HG02884 (cell line): ENCODE data around the gene CXCR5.
"Not testable (repeated sequence)": the region's sequence is repeated elsewhere in the genome, so short reads cannot be mapped to it uniquely, and the experiment has no call there.

Experiments used
- ATAC-seq: cut with Tn5 transposase; IDR thresholded peaks from one replicate; pipeline ENCODE4 v1.9.1; 2021; ENCODE audit warnings: mild to moderate bottlenecking, moderate library complexity; ENCODE audit not compliant: unreplicated experiment

The CXCR5 gene, protein sequence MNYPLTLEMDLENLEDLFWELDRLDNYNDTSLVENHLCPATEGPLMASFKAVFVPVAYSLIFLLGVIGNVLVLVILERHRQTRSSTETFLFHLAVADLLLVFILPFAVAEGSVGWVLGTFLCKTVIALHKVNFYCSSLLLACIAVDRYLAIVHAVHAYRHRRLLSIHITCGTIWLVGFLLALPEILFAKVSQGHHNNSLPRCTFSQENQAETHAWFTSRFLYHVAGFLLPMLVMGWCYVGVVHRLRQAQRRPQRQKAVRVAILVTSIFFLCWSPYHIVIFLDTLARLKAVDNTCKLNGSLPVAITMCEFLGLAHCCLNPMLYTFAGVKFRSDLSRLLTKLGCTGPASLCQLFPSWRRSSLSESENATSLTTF

DNA sequence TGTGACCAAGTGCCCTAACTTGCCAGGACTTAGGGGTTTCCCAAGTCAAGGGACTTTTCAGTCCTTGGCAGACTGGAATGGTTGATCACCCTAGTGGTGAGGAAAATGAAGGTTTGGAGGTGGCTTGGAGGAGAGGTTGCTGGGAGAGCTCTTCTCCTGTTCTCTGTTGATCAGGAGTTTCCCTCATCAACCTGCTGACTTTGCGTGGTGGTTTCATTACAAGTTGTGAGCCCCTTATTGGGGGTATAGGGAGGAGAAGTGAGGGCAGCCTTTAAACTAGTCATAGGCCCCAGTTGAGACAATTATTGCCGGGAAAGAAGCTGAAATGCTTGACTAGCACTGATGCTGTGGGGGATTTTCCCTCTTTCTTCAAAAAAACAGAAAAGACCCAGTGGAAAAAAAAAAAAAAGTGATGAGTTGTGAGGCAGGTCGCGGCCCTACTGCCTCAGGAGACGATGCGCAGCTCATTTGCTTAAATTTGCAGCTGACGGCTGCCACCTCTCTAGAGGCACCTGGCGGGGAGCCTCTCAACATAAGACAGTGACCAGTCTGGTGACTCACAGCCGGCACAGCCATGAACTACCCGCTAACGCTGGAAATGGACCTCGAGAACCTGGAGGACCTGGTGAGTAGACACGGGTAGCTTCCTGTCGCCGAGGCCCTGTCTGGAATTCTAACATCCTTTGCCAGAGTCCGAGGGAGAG lies at the start of gene CXCR5:
Gene CXCR5, plus strand, starts transcription at position 525 of the 704 bp plus-strand sequence. Its CDS starts 50 bp downstream, at position 575.
- ATAC-seq: peak; percentile 68

GRCh38 chr11:118834427-118835028 lies 49.2 kb upstream of the CXCR5 start:
- ATAC-seq: no peak

GRCh38 chr11:118837868-118838267 lies 45.8 kb upstream of the CXCR5 start:
- no peak for ATAC-seq

DNA sequence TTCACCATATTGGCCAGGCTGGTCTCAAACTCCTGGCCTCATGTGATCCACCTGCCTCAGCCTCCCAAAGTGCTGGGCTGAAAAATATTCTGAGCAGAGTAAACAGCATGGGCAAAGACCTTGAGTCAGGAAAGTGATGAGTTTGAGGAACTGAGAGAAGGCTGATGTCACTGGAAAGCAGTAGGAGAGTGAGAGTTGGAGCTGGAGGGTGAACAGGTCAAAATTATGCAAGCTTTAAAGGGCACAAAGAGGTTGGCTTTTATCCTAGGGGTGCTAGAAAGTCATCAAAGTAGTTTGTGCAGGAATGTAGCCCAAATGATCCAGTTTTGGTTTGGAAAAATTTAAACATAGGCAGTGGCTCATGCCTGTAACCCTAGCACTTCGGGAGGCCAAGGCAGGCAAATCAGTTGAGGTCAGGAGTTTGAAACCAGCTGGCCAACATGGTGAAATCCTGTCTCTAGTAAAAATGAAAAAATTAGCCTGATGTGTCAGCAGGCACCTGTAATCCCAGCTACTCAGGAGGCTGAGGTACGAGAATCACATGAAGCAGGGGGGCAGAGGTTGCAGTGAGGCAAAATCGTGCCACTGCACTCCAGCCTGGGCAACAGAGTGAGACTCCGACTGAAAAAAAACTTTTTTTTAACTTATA lies 44.7 kb upstream of the CXCR5 start:
- no peak for ATAC-seq

GRCh38 chr11:118841469-118842242 lies 42.0 kb upstream of the CXCR5 start:
- ATAC-seq: no peak

DNA sequence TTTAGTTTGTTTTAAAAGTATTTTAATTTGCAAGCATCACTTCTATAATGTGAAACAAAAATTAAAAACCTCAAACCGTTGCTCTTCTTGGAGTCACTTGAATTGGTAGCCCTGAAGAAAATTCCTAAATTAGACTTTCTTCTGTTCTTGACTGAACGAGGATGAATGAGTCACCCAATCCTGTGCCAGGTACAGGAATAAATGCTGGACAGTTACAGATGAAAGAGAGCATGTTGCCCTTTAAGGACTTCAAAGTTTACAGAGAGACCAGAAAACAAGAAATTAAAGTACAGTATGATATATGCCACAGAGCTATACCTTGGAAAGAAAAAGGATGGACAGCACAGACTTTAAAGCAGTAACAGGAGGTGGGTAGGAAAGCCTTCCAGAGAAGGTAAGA lies 41.3 kb upstream of the CXCR5 start:
- ATAC-seq: no peak

- not testable (repeated sequence) for ATAC-seq
These were observed 40.8 kb upstream of the CXCR5 start for GRCh38 chr11:118842843-118843242.

GRCh38 chr11:118843565-118843964 lies 40.1 kb upstream of the CXCR5 start:
- no peak for ATAC-seq

DNA sequence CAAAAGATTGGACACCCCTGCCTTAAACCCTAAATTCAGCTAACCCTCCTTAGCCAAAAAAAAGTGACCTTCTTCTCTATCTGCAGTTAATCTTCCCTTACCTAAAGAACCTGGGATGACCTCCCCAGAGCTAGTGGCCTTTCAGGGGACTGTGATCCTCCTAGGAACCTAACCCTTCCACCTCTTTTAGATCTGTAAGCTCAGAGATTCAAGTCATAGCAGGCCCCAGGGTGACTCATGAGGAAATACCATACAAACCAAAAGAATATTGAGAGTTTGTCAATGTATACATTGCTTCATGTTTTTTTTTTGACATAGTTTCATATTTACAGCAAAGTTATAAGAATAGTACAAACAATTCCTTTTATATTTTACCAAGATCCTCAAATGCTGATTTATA lies 38.3 kb upstream of the CXCR5 start:
- ATAC-seq: no peak

DNA sequence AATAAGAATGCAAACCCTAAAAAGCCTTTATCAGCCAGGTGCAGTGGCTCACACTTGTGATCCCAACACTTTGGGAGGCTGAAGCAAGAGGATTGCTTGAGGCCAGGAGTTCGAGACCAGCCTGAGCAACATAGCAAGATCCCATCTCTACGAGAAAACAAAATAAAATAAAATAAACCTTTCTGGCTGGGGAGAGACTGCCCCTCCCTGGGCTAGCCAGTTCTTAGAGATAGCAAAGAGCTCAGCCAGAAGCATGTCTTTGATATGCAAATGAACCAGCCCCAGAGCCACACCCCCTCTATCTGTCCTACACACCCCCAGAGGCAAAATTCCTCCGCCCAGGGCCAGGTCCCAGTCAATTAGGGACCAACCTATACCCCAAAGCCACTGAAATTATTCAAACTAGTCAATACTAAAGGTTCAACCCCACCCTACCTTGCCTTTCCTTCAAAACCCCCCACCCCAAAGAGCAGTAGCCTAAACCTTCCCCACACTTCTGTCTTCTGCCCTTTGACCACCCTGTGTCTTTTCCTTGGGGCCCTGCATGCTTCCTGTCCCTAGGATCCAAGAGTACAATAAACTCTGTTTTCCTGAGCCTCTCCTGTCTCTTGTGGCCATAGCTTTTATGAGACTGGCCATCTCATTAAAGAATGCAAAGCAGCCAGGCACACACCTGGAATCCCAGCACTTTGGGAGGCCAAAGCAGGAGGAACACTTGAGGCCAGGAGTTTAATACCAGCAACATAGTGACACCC lies 37.3 kb upstream of the CXCR5 start:
- no peak for ATAC-seq

- ATAC-seq: no peak
These were observed 33.9 kb upstream of the CXCR5 start for GRCh38 chr11:118849825-118850224.

DNA sequence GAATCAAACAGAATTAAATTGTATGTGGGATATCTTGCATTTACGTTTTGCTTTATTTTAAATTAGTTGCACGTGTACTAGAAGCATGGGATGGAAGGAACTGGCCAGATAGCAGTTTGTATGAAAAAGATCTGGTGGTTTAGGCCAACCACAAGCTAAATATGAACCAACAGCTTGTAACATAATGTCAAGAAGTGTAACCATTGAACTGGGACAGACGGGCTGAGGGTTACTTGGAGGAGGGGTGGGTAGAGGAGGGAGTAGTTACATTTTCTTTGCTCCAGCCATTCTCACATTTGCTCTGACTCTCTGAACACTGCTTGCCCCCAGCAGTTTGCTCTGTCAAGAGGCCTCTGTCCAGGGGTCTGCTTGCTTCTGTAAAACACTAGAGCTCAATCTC lies 31.7 kb upstream of the CXCR5 start:
- no peak for ATAC-seq

GRCh38 chr11:118853678-118854077 lies 30.0 kb upstream of the CXCR5 start:
- no peak for ATAC-seq

DNA sequence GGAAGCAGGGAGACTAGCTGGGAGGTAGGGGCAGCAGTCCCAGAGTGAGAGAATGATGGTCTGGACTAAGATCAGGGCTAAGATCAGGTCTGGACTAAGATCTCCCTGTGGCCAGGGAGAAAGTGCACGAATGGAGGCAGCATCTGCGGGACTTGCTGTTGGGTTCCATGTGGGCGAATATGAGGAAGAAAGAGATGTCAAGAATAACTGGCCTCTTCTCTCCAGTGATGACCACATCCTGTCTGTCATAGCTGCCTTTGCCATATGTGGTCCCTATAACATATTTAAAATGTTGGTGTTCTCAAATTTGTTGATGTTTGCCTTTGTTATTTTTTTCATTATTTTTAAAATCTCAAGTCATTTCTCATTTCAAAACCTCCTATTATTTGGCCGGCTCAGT lies 27.4 kb upstream of the CXCR5 start:
- ATAC-seq: no peak

DNA sequence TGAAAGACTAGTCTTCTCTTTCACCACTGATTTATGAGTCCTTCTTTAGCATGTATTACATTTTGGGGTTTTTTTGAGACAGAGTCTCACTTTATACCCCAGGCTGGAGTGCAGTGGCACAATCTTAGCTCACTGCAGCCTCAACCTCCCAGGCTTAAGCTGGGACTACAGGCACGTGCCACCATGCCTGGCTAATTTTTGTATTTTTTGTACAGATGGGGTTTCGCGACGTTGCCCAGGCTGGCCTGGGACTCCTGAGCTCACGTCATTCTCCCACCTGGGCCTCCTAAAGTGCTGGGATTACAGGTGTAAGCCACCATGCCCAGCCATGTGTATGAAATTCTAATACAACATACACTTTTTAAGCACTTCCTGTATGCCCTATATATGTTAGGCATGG lies 26.3 kb upstream of the CXCR5 start:
- ATAC-seq: no peak

DNA sequence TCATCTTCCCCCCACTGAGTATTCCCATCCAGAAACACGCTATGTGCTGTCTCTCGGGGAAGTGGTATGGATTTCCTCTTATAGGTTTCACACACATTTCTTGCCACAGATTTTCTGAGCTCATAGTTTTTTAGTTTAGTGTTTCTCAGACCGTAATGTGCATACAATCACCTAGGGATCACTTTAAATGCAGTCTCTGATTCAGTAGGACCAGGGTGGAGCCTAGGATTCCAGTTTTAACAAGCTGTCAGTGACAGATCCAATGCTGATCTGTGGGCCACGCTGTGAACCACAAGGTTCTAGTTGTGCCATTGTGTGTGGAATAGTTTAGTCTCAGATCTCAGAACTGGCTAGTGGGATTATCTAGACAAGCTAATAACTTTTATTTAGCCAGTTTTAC lies 23.7 kb upstream of the CXCR5 start:
- ATAC-seq: no peak

- no peak for ATAC-seq
These were observed 15.0 kb upstream of the CXCR5 start for GRCh38 chr11:118868659-118869058.

DNA sequence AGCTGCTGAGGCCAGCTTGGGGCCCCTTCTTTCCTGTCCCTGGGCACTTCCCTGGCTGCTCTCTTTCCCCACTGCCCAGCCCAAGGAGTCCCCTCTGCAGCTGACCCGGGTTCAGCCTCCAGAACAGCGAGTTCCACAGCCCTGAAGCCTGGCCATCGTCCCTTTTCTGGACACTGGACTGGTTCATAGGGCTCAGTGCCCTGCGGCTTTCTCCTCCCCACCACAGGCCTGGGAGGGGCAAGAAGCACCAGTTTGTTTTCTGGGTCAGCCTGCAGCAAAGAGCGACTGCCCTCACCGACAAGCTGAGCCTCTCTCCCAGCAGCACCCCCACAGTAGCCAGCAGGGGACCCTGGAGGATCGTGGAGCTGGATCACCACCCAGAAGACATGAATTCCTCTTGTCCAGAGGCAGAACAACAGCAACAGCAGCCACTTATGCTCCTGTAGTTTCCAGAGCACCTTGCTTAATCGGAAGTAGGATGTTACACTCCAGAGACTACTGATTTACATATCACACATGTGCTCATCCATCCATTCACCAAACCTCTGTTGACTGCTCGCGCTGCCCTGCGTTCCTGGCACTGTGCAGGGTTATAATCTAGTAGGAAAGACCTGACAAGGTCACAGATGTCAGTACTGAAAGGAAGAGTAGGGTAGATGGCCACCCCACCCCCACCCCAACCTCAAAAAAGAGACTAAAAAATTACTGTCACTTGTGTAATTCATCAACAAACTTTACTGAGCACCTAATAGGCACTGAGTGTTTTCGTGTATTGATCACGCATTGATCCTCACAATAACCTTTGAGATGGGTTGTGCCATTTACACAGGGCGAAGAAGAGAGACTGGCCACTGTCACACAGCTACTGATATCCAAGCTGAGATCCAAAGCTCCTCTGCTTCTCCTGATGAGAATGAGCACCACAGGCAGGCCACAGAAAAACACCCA lies 13.0 kb upstream of the CXCR5 start:
- no peak for ATAC-seq

GRCh38 chr11:118872403-118872821 lies 11.3 kb upstream of the CXCR5 start:
- no peak for ATAC-seq
